HepG2 (cell line): ENCODE results near the gene SDC1. TPM values are rescaled to one million over a fixed set of nuclear protein-coding genes. Genes with fewer than 3 reads are reported as not detected.

Source experiments
- ATAC-seq: fragments of 200-7000 bp; cut with Tn5 transposase; 3 replicates; pipeline ENCODE4 v1.9.1; 2020; ENCODE audit warnings: mild to moderate bottlenecking, moderate library complexity
- BruUV-seq: library from RNA; stranded (reverse); fragments of 400-500 nt; replicated peaks from 2 replicates; lab custom pipeline; 2021; lab: Mats Ljungman, UMichigan
- CTCF ChIA-PET: fragments of 300-600 bp; formaldehyde crosslinking; extraction: SDS; loops from one replicate; lab custom pipeline; 2021; ENCODE audit warnings: low total read pairs, inconsistent platforms, low intra/inter-chr PET ratio; lab: Yijun Ruan, JAX
- POLR2A ChIA-PET: fragments of 350-600 bp; sonication (Branson Sonifier 250); formaldehyde crosslinking; loops from one replicate; lab custom pipeline; 2020; ENCODE audit warnings: antibody characterized with exemption, inconsistent platforms; lab: Yijun Ruan, JAX
- DNase-seq: peaks from one replicate; pipeline ENCODE4 v3.0.0-alpha.2; 2015; ENCODE audit warnings: low spot score
- FAIRE-seq: peaks from 3 replicates; lab custom pipeline; 2011; peaks lifted over from hg19 to GRCh38; lab: Jason Lieb, UNC
- H2AFZ ChIP-seq: one replicate; pipeline ENCODE4 v1.6.1; 2011; ENCODE audit warnings: low read length, inconsistent platforms
- H3K27ac ChIP-seq: fragments of 300-600 bp; 3 replicates; pipeline ENCODE4 v1.8.0; 2011; ENCODE audit warnings: mixed run types, mild to moderate bottlenecking, mixed read lengths, low read length, inconsistent platforms; ENCODE audit not compliant: insufficient read depth; ENCODE audit errors: extremely low read length
- H3K27me3 ChIP-seq, 2 experiments: fragments of 200-600 bp in 1 of 2; 2 replicates in 1 of 2; 3 replicates in 1 of 2; pipeline versions ENCODE4 v1.6.0 to v1.8.0; 2011; ENCODE audit warnings: low read length in 2 of 2, mild to moderate bottlenecking in 2 of 2, moderate library complexity in 2 of 2, inconsistent platforms in 1 of 2; ENCODE audit not compliant: insufficient read depth in 2 of 2, control insufficient read depth in 1 of 2
- H3K36me3 ChIP-seq, 2 experiments: fragments of 200-600 bp in 1 of 2; replicated peaks in 1 of 2; 2 replicates in 1 of 2; 3 replicates in 1 of 2; pipeline versions ENCODE4 v1.5.1 to v1.8.0; 2011; ENCODE audit warnings: low read length in 2 of 2, inconsistent platforms in 1 of 2; ENCODE audit not compliant: insufficient read depth in 2 of 2, control insufficient read depth in 1 of 2
- H3K4me1 ChIP-seq: 2 replicates; pipeline ENCODE4 v1.5.1; 2012; ENCODE audit warnings: low read length, inconsistent platforms; ENCODE audit not compliant: insufficient read depth
- H3K4me2 ChIP-seq: 2 replicates; pipeline ENCODE4 v1.6.0; 2011; ENCODE audit warnings: low read depth, low read length, inconsistent platforms
- H3K4me3 ChIP-seq, 3 experiments: fragments of 200-600 bp in 1 of 3; sonication (generic), shearing (Covaris generic) in 1 of 3; replicated peaks in 1 of 3; 2 replicates each; pipeline ENCODE4 v1.5.1; 2011 to 2016; ENCODE audit warnings: low read length in 3 of 3, inconsistent platforms in 2 of 3, low read depth in 2 of 3, mild to moderate bottlenecking in 2 of 3, control low read depth in 1 of 3, mixed read lengths in 1 of 3; ENCODE audit not compliant: insufficient read depth in 1 of 3
- H3K79me2 ChIP-seq: one replicate; pipeline ENCODE4 v1.6.1; 2011; ENCODE audit warnings: low read length, inconsistent platforms; ENCODE audit not compliant: insufficient read depth
- H3K9ac ChIP-seq: 2 replicates; pipeline ENCODE4 v1.6.0; 2011; ENCODE audit warnings: mild to moderate bottlenecking, low read depth, low read length, inconsistent platforms; ENCODE audit not compliant: insufficient read depth
- H3K9me3 ChIP-seq: 2 replicates; pipeline ENCODE4 v1.5.1; 2012; ENCODE audit warnings: mild to moderate bottlenecking, low read length
- H4K20me1 ChIP-seq: 2 replicates; pipeline ENCODE4 v1.6.0; 2011; ENCODE audit warnings: inconsistent platforms, mild to moderate bottlenecking, low read length, moderate library complexity; ENCODE audit not compliant: insufficient read depth
- HHEX ChIP-seq: IDR thresholded peaks from 2 replicates; pipeline ENCODE4 v1.6.1; 2016; ENCODE audit warnings: control low read depth
- NFE2L1 ChIP-seq: sonication (generic); formaldehyde crosslinking; IDR thresholded peaks from 2 replicates; pipeline ENCODE4 v1.4.0; 2020; ENCODE audit warnings: missing genetic modification reagents, mild to moderate bottlenecking, borderline replicate concordance
- SOX6 ChIP-seq, 2 experiments: fragments of 450-650 bp in 1 of 2; sonication (generic) in 1 of 2; formaldehyde crosslinking in 1 of 2; IDR thresholded peaks; 2 replicates each; pipeline versions ENCODE4 v1.4.0 to v1.6.1; 2017 to 2020; ENCODE audit warnings: antibody characterized with exemption in 1 of 2, mild to moderate bottlenecking in 1 of 2, missing genetic modification reagents in 1 of 2
- STAT5B ChIP-seq: sonication (generic); formaldehyde crosslinking; IDR thresholded peaks from 2 replicates; pipeline ENCODE4 v1.4.0; 2020; ENCODE audit warnings: missing genetic modification reagents
- TEAD2 ChIP-seq: sonication (generic); formaldehyde crosslinking; IDR thresholded peaks from 2 replicates; pipeline ENCODE4 v1.9.0; 2021; ENCODE audit warnings: missing genetic modification reagents
- TEAD3 ChIP-seq: optimal IDR thresholded peaks from 2 replicates; pipeline ENCODE3; 2016; ENCODE audit warnings: borderline replicate concordance
- THYN1 ChIP-seq: sonication (generic); formaldehyde crosslinking; IDR thresholded peaks from 2 replicates; pipeline ENCODE4 v1.8.1; 2023; ENCODE audit warnings: low read depth, mild to moderate bottlenecking, moderate library complexity, missing genetic modification reagents, borderline replicate concordance
- ZNF331 ChIP-seq: sonication (generic); formaldehyde crosslinking; IDR thresholded peaks from 2 replicates; pipeline ENCODE4 v1.4.0; 2020; ENCODE audit warnings: missing genetic modification reagents
- ZNF652 ChIP-seq: IDR thresholded peaks from 2 replicates; pipeline ENCODE4 v1.6.1; 2016; ENCODE audit warnings: low read depth, borderline replicate concordance
- WGBS: methylation state at CpG from one replicate; pipeline ENCODE4 v1.1.6; 2017; ENCODE audit warnings: low lambda C conversion rate; 5-methylcytosine and 5-hydroxymethylcytosine counted together
- in situ Hi-C: cut with HindIII; loops from 2 replicates; pipeline ENCODE4 v1.10.0; 2017; ENCODE audit warnings: low pct_unique_long_range_greater_than_20kb; ENCODE audit not compliant: extremely low pct_ligation_motif_present
- intact Hi-C: fragments of 100-400 bp; cut with micrococcal nuclease; formaldehyde crosslinking; loops from one replicate; pipeline ENCODE4 v1.10.0; 2022; ENCODE audit not compliant: unreplicated experiment
- polyA plus RNA-seq, 8 experiments: library from polyadenylated mRNA; depleted of rRNA in 3 of 8; stranded (reverse) in 7 of 8; unstranded in 1 of 8; fragments of >200 nt; fragmentation: Illumina TruSeq in 4 of 8; extraction: Trizol in 4 of 8; gene quantifications; 2 replicates each; pipeline versions ENCODE4 v1.2.1 to v1.2.3, GENCODE V29; 2011 to 2016; ENCODE audit warnings: low read depth in 4 of 8, missing spikeins in 1 of 8, mixed read lengths in 1 of 8; ENCODE audit not compliant: insufficient read depth in 1 of 8
- total RNA-seq, 5 experiments: library from RNA; depleted of rRNA; stranded (reverse); fragments of >200 nt; fragmentation: Illumina TruSeq; extraction: Trizol; gene quantifications; 2 replicates each; pipeline ENCODE4 v1.2.3, GENCODE V29; 2016; ENCODE audit warnings: low read depth in 1 of 5
- TF ChIP-seq, protein P1 (sequence below): sonication (generic); formaldehyde crosslinking; IDR thresholded peaks from 2 replicates; pipeline ENCODE4 v1.4.0; 2020; ENCODE audit warnings: mild to moderate bottlenecking, missing genetic modification reagents

SDC1 gene
- total and polyA plus RNA-seq, 2 of the 13 experiments (the other 11 are each of a cell fraction or from before 2014, with no cell fraction given): 108 to 119 TPM

DNA sequence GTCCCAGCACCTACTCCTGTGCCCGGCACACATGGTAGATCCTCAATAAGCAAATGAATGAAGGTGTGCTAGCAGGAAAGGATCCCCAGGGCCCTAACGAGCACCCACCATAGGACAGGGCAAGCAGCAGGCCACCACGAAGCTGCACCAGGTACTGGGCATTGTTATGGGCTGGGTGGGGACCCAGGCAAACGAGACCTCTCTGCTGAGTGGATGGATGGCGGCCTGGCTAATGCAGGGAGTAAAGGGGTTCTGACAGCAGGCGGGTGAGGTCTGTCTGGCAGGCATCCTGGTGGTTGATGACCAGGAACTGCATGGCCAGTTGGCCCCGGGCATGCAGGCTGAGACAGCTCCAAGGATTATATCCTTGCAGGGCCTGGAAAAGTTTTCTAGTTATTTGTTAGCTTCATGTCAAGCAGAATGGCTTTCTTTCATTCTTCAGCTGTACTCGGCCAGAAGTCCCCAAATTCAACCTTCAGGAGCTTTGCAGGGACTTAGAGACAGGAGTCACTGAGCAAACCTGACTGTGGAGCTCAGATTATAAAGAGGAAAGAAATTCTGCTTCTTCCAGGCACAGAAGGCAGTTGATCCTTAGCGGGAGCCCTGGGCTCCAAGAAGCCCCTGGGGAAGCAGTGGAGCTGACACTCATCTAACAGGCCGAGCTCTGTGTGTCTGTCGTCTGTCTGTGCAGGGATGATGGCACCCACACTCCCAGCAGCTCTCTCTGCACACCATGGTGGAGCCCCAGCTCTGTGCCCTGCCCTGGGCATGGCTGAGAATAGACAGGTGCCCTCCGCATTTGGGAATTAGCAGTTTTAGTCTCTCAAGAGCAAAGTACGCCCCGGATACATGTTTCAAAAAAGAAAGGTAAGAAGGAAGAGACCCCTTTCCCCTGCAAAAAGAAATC, 51.2 kb downstream of the SDC1 start:
- ChIA-PET POLR2A (interaction anchor here (1.1 to 1.6 kb wide), 4 partner anchors 11 to 52 kb away, joined by 3 to 8 read pairs (median 4); partner anchors contain the start of gene SDC1), CTCF (no interaction called here)
- Histone ChIP-seq H3K27ac (no peak overlapping the region), H4K20me1 (no peaks in the 10 kb centered on the region), H3K27me3 (no peaks in the 10 kb centered on the region), H3K4me2 (0 out of 2 replicates have a peak overlapping the region, but pooled peaks have one; percentile 70), H3K4me3 (no peak overlapping the region), H2AFZ (no peak overlapping the region), H3K79me2 (no peaks in the 10 kb centered on the region), H3K9me3 (no peaks in the 10 kb centered on the region), H3K9ac (no peak overlapping the region), H3K4me1 (peaks cover 60% of the 10 kb centered on the region), H3K36me3 (no peaks in the 10 kb centered on the region)
- no TSS peak for BruUV-seq
- intact Hi-C loops: loop anchor here (5.0 kb wide), 1 partner anchor 36 kb away; no protein-coding TSS in a partner anchor
- 69% methylated on average over 14 of the region's 14 CpGs for WGBS
- no peak for DNase-seq
- no peak for FAIRE-seq
- in situ Hi-C loops: loop anchor here (5.0 kb wide), 1 partner anchor 36 kb away; no protein-coding TSS in a partner anchor
- TF ChIP-seq TEAD3 (CRISPR knock-in tag) (peak; percentile 17), THYN1 (CRISPR knock-in tag) (no peak), ZNF331 (0 out of 2 replicates have a peak, but pooled peaks have one; percentile 22)
- no peak for ATAC-seq

DNA sequence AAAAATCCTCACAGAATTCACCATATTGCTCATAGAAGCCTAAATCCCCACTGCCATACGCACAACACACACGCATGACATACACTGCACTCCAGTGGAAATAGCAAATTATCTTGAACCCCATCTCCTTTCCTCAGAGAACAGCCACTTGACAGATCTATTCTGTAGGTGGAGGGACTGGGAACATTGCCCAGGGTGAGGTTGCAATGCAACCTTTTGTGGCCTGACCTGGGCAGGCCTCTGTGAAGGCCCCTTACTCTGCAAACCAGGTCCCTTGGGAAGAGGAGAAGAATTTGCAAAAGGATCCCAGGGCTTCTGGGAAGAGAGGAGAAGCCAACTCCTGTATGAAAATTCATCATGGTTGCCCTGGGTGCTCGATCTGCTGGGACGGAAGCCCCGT, 51.9 kb downstream of the SDC1 start:
- peak; percentile 54 for FAIRE-seq
- ChIA-PET POLR2A (interaction anchor here (1.1 to 1.3 kb wide), 4 partner anchors 14 to 52 kb away, joined by 3 to 7 read pairs (median 4); partner anchors contain the start of gene SDC1), CTCF (no interaction called here)
- H2AFZ ChIP-seq: no peak overlapping the region
- no peak for DNase-seq
- H3K79me2 ChIP-seq: no peaks in the 10 kb centered on the region
- no TSS peak for BruUV-seq
- peaks cover 53% of the 10 kb centered on the region for H3K4me1 ChIP-seq
- H4K20me1 ChIP-seq: no peaks in the 10 kb centered on the region
- no peaks in the 10 kb centered on the region for H3K9me3 ChIP-seq
- in situ Hi-C loops: loop anchor here (5.0 kb wide), 1 partner anchor 36 kb away; no protein-coding TSS in a partner anchor
- no peaks in the 10 kb centered on the region for H3K36me3 ChIP-seq
- 73% methylated on average over 5 of the region's 5 CpGs for WGBS
- no peaks in the 10 kb centered on the region for H3K27me3 ChIP-seq
- H3K9ac ChIP-seq: no peak overlapping the region
- H3K4me3 ChIP-seq: no peak overlapping the region
- intact Hi-C loops: loop anchor here (5.0 kb wide), 1 partner anchor 36 kb away; no protein-coding TSS in a partner anchor
- no peak for ATAC-seq
- peak overlapping the region; percentile 70 for H3K4me2 ChIP-seq
- no peak overlapping the region for H3K27ac ChIP-seq
- TF ChIP-seq TEAD2 (CRISPR knock-in tag) (no peak), STAT5B (CRISPR knock-in tag) (no peak), NFE2L1 (no peak), SOX6 (IDR thresholded peaks at IDR 0.05) (no peak), SOX6 (CRISPR knock-in tag; IDR thresholded peaks at IDR 0.05) (no peak), HHEX (CRISPR knock-in tag) (no peak), ZNF652 (CRISPR knock-in tag) (no peak)
- TF ChIP-seq, protein P1, sequence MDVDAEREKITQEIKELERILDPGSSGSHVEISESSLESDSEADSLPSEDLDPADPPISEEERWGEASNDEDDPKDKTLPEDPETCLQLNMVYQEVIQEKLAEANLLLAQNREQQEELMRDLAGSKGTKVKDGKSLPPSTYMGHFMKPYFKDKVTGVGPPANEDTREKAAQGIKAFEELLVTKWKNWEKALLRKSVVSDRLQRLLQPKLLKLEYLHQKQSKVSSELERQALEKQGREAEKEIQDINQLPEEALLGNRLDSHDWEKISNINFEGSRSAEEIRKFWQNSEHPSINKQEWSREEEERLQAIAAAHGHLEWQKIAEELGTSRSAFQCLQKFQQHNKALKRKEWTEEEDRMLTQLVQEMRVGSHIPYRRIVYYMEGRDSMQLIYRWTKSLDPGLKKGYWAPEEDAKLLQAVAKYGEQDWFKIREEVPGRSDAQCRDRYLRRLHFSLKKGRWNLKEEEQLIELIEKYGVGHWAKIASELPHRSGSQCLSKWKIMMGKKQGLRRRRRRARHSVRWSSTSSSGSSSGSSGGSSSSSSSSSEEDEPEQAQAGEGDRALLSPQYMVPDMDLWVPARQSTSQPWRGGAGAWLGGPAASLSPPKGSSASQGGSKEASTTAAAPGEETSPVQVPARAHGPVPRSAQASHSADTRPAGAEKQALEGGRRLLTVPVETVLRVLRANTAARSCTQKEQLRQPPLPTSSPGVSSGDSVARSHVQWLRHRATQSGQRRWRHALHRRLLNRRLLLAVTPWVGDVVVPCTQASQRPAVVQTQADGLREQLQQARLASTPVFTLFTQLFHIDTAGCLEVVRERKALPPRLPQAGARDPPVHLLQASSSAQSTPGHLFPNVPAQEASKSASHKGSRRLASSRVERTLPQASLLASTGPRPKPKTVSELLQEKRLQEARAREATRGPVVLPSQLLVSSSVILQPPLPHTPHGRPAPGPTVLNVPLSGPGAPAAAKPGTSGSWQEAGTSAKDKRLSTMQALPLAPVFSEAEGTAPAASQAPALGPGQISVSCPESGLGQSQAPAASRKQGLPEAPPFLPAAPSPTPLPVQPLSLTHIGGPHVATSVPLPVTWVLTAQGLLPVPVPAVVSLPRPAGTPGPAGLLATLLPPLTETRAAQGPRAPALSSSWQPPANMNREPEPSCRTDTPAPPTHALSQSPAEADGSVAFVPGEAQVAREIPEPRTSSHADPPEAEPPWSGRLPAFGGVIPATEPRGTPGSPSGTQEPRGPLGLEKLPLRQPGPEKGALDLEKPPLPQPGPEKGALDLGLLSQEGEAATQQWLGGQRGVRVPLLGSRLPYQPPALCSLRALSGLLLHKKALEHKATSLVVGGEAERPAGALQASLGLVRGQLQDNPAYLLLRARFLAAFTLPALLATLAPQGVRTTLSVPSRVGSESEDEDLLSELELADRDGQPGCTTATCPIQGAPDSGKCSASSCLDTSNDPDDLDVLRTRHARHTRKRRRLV (CRISPR knock-in tag): no peak
